Sigmoid colon (tissue), 4 donors: Measurements from ENCODE around the gene DNAH5.

Experiments used
- CTCF ChIP-seq, 4 experiments: fragments of 450-650 bp in 3 of 4; fragments of 200-600 bp in 1 of 4; IDR thresholded peaks; one replicate each; pipeline ENCODE4 v1.5.1; 2016 to 2019; ENCODE audit warnings: antibody characterized with exemption in 4 of 4, mild to moderate bottlenecking in 3 of 4, moderate library complexity in 2 of 4
- EP300 ChIP-seq, 4 donors: sonication (generic); formaldehyde crosslinking; IDR thresholded peaks; one replicate each; pipeline ENCODE4 v1.6.1; 2017; ENCODE audit warnings: antibody characterized with exemption in 4 of 4
- POLR2A ChIP-seq, 2 donors: fragments of 450-650 bp; IDR thresholded peaks; one replicate each; pipeline ENCODE4 v1.6.1; 2016; ENCODE audit warnings: antibody characterized with exemption in 2 of 2, mild to moderate bottlenecking in 2 of 2, moderate library complexity in 2 of 2
- POLR2AphosphoS5 ChIP-seq, 4 donors: sonication (generic); formaldehyde crosslinking; IDR thresholded peaks; one replicate each; pipeline ENCODE4 v1.6.1; 2017; ENCODE audit warnings: antibody characterized with exemption in 4 of 4

GRCh38 chr5:13739479-13739878 lies 205.0 kb downstream of the DNAH5 start:
- TF ChIP-seq EP300 (IDR thresholded peaks at IDR 0.05) (no peak), CTCF (IDR thresholded peaks at IDR 0.05) (no peak), POLR2AphosphoS5 (IDR thresholded peaks at IDR 0.05) (no peak), POLR2A (IDR thresholded peaks at IDR 0.05) (no peak)
